H1 (cell line): Measurements from ENCODE around the gene SNAP47. TPM values are rescaled to one million over a fixed set of nuclear protein-coding genes. Genes with fewer than 3 reads are reported as not detected.

Experiments
- EP300 ChIP-seq, 2 experiments: IDR thresholded peaks; 1 replicate in 1 of 2; 2 replicates in 1 of 2; pipeline ENCODE4 v1.6.1; 2011 to 2012; ENCODE audit warnings: low read depth in 2 of 2, low read length in 2 of 2, mild to moderate bottlenecking in 2 of 2, borderline replicate concordance in 1 of 2, inconsistent platforms in 1 of 2, moderate library complexity in 1 of 2
- HDAC2 ChIP-seq, 2 experiments: fragments of 300-600 bp in 1 of 2; sonication (generic) in 1 of 2; IDR thresholded peaks; 2 replicates each; pipeline ENCODE4 v1.6.1; 2011 to 2012; ENCODE audit warnings: low read depth in 2 of 2, low read length in 2 of 2, mild to moderate bottlenecking in 2 of 2, moderate library complexity in 2 of 2, borderline replicate concordance in 1 of 2, inconsistent platforms in 1 of 2
- SIRT6 ChIP-seq: IDR thresholded peaks from one replicate; pipeline ENCODE4 v1.7.1; 2012; ENCODE audit warnings: low read length, inconsistent platforms
- TCF12 ChIP-seq: IDR thresholded peaks from 2 replicates; pipeline ENCODE4 v1.6.1; 2011; ENCODE audit warnings: low read depth, mild to moderate bottlenecking, low read length
- polyA plus RNA-seq, 7 experiments: library from polyadenylated mRNA; depleted of rRNA in 3 of 7; stranded (reverse) in 5 of 7; unstranded in 2 of 7; fragments of >200 nt in 5 of 7; fragments of 200-250 nt in 2 of 7; gene quantifications; 1 replicate in 5 of 7; 2 replicates in 1 of 7; 4 replicates in 1 of 7; pipeline versions ENCODE4 v1.2.1 to v1.2.3, GENCODE V29; 2011 to 2013; ENCODE audit warnings: missing spikeins in 2 of 7, mixed read lengths in 2 of 7
- total RNA-seq: library from RNA; stranded (reverse); fragmentation: NEBNext Ultra II Directional; extraction: Animal tissue kit (Norgen Biotek cat#: 25700); gene quantifications from 2 replicates; pipeline ENCODE4 v1.2.1, GENCODE V29; 2021
- TF ChIP-seq, protein P1 (sequence below), 3 experiments: IDR thresholded peaks; 1 replicate in 2 of 3; 2 replicates in 1 of 3; pipeline versions ENCODE4 v1.5.1 to v1.6.1; 2011; ENCODE audit warnings: low read length in 3 of 3, mild to moderate bottlenecking in 3 of 3, inconsistent platforms in 2 of 3, low read depth in 1 of 3, moderate library complexity in 1 of 3; ENCODE audit not compliant: insufficient read depth in 1 of 3; ENCODE audit errors: control extremely low read depth in 1 of 3

The SNAP47 gene
- total and polyA plus RNA-seq, 2 of the 8 experiments (the other 6 are each of a cell fraction or from before 2014, with no cell fraction given) = 37.6 to 42.2 TPM

GRCh38 chr1:227754958-227755357, 19.7 kb downstream of the SNAP47 start (continued):
- TF ChIP-seq, protein P1, sequence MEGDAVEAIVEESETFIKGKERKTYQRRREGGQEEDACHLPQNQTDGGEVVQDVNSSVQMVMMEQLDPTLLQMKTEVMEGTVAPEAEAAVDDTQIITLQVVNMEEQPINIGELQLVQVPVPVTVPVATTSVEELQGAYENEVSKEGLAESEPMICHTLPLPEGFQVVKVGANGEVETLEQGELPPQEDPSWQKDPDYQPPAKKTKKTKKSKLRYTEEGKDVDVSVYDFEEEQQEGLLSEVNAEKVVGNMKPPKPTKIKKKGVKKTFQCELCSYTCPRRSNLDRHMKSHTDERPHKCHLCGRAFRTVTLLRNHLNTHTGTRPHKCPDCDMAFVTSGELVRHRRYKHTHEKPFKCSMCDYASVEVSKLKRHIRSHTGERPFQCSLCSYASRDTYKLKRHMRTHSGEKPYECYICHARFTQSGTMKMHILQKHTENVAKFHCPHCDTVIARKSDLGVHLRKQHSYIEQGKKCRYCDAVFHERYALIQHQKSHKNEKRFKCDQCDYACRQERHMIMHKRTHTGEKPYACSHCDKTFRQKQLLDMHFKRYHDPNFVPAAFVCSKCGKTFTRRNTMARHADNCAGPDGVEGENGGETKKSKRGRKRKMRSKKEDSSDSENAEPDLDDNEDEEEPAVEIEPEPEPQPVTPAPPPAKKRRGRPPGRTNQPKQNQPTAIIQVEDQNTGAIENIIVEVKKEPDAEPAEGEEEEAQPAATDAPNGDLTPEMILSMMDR (IDR thresholded peaks at IDR 0.05; ENCODE audit: control extremely low read depth in 1 of 3, insufficient read depth in 1 of 3, low read depth in 1 of 3, low read length in 3 of 3) = no peak
- TF ChIP-seq SIRT6 (no peak), HDAC2 (IDR thresholded peaks at IDR 0.05; ENCODE audit: borderline replicate concordance in 1 of 2, low read depth in 2 of 2, low read length in 2 of 2) (no peak), TCF12 (no peak), EP300 (IDR thresholded peaks at IDR 0.05; ENCODE audit: borderline replicate concordance in 1 of 2, low read depth in 2 of 2, low read length in 2 of 2) (no peak)
- TF ChIP-seq, all 59 proteins: peak for 0
